ENCODE data around the gene TTLL8.

Gene TTLL8

GRCh38 chr22:50047346-50047745 is 10.8 kb downstream of the TTLL8 start:
- no peak for TF ChIP-seq CTCF (IDR thresholded peaks at IDR 0.05; ENCODE audit: low read depth, low read length, missing control alignments)
- no peak overlapping the region for H3K4me3 ChIP-seq (ENCODE audit: low read depth, low read length)
- DNase-seq (ENCODE audit: low read depth): no peak

GRCh38 chr22:50046481-50047245 is 11.4 kb downstream of the TTLL8 start:
- no peak for DNase-seq (ENCODE audit: low read depth)
- TF ChIP-seq CTCF (IDR thresholded peaks at IDR 0.05; ENCODE audit: low read depth, low read length, missing control alignments): no peak
- H3K4me3 ChIP-seq (ENCODE audit: low read depth, low read length): no peak overlapping the region

GRCh38 chr22:50046019-50046415 is 12.1 kb downstream of the TTLL8 start:
- no peak for TF ChIP-seq CTCF (IDR thresholded peaks at IDR 0.05; ENCODE audit: low read depth, low read length, missing control alignments)
- DNase-seq (ENCODE audit: low read depth): no peak
- H3K4me3 ChIP-seq (ENCODE audit: low read depth, low read length): no peak overlapping the region

- H3K4me3 ChIP-seq (ENCODE audit: low read depth, low read length): no peak overlapping the region
- DNase-seq (ENCODE audit: low read depth): no peak
- no peak for TF ChIP-seq CTCF (IDR thresholded peaks at IDR 0.05; ENCODE audit: low read depth, low read length, missing control alignments)
These were observed 12.7 kb downstream of the TTLL8 start for GRCh38 chr22:50045211-50046018.

- no peak for TF ChIP-seq CTCF (IDR thresholded peaks at IDR 0.05; ENCODE audit: low read depth, low read length, missing control alignments)
- no peak overlapping the region for H3K4me3 ChIP-seq (ENCODE audit: low read depth, low read length)
- no peak for DNase-seq (ENCODE audit: low read depth)
These were observed 13.5 kb downstream of the TTLL8 start for GRCh38 chr22:50044485-50045118.

GRCh38 chr22:50041361-50042065 is 16.6 kb downstream of the TTLL8 start:
- DNase-seq (ENCODE audit: low read depth): no peak
- no peak overlapping the region for H3K4me3 ChIP-seq (ENCODE audit: low read depth, low read length)
- no peak for TF ChIP-seq CTCF (IDR thresholded peaks at IDR 0.05; ENCODE audit: low read depth, low read length, missing control alignments)
